HPDE6-E6E7 (cell line): ENCODE measurements around the gene INPP5A.
A peak's percentile ranks its signal among the peaks of the same experiment; 100 is the strongest.

Source experiments
- DNase-seq: peaks from one replicate; pipeline ENCODE4 v3.0.0; 2011; ENCODE audit warnings: missing footprints; ENCODE audit errors: extremely low spot score

Gene INPP5A

DNA sequence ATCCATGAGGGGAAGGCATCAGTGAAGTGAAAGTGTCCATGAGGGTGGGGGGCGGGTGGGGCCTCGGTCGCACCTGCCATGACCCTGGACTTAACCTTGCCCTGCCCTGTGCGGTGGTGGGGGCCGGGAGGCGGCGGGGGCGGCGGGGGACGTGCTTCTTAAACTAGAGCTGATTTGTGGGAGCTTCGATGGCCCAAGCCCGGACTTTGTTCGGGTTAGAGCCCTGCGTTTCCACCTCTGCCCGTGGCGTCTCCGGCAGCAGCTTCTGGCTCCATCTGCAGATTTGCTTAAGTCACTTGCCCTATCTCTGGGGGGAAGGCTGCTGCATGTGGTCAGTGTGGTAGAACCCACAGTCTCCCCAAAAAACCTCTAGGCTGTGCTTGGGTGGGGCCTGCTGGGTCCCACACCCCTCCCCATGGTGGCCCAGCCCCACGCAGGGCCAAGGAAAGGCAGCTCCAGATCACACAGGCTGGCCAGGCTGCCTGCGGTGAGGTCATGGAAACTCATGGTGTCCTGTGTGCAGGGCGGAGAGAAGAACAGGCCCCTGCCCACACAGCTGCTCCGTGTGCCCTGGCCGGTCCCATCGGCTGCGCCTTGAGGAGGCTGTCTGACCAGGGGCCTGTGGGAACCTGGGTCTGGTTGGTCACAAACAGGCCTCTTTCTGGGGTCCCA lies 93.2 kb downstream of the INPP5A start:
- DNase-seq, result no peak

DNA sequence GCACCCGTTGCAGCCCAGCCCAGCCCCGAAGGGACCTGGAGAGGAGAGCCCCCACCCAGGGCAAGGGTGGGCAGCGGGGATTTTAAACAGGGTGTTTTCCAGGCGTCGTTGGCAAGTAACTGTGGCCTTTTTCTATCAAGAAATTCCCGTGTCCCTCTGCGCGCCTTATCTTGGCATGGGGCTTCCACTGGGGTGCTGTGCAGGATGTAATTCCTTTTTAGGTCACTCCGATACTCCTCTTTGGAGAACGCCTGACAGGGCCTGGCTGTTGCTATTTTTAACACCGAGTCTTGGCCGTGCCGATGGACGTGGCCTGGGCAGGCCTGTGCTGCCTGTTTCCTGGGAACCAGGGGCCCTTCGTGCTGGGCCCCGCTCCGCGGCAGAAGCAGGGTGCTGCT lies 93.8 kb downstream of the INPP5A start:
- DNase-seq, result no peak

DNA sequence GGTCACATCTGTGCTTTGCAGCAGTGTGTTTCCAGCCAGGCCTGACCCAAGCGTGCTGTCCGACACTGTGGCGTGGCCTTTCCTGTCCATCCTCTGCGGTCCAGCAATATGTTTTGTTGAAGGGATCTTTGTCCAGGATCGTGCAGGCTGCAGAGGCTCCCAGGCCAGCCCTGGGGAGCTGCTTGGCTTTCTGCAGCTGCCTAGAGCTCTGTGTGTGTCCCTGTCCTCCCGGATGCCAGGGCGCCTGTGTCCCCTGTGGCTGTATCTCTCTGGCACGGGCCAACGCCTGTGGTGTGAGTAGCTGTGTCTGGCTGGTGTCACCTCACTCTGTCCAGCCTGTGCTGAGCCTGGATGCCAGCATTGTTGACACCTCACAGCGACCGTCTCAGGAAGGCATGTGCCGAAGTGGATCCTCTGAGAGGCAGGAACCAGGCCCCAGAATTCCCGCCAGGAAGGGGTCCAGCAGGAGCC lies 94.5 kb downstream of the INPP5A start:
- no peak for DNase-seq

DNA sequence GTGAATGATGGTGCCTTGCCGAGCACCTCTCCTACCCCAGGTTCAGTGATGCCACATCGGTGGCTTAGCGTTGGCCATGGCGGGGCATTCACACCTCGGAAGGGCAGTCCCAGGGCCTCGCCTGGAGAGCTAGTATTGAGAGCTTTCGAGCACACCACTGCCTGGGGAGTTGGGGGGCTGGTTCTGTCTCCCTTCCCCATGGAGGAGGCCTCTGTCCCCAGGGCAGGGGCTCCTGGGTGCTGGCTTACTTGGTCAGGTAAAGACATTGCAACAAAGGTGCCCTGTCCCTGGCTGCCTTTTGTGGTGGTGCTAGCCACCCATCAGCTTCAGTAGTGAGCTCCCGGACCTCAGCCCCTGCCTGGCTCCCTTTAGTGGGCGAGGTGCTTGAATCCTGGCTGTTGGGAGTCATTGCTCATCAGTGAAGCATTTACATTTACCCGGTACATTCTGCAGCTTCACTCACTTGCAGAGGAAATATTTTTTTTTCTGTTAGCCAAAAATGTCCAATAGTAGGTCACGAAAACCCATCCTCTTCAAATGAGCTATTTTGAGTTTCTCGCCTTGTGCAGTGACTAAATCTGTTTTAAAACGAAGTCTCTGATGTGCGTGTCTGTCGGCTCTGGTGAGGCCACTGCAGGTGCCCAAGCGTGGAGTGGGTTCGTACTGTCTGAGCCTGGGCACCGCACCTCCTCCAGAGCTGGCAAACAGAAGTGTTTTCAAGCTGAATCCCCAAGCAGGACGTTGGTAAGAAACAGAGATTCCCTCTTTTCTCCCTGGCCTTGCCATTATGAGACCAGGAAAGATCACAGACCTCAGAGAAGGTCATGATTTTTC lies 95.5 kb downstream of the INPP5A start:
- no peak for DNase-seq

DNA sequence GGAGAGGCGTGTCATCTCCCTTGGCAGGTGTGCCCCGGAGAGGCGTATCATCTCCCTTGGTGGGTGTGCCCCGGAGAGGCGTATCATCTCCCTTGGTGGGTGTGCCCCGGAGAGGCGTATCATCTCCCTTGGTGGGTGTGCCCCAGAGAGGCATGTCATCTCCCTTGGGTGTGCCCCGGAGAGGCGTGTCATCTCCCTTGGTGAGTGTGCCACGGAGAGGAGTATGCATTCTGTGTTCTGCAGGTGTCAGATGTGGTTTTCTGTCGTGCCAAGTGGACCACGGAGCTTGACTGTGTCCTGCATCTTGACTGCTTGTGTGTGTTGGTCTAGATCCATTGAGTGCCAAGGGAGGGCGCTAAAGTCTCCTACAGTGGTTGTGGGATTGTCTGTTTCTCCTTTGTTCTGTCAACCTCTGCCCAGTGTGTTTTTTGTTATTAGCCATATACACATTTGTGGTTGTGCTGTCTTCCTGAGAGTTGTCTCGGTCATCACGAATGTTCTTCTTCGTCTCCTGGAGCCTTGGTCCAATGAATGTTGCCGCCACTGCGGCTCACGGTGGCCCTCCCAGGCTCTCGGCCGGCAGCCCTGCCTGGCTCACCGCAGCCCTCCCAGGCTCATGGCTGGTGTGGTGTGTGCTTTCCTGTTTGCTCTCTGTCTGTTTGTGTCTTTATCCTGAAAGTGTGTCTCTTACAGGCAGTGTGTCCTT lies 96.8 kb downstream of the INPP5A start:
- no peak for DNase-seq

DNA sequence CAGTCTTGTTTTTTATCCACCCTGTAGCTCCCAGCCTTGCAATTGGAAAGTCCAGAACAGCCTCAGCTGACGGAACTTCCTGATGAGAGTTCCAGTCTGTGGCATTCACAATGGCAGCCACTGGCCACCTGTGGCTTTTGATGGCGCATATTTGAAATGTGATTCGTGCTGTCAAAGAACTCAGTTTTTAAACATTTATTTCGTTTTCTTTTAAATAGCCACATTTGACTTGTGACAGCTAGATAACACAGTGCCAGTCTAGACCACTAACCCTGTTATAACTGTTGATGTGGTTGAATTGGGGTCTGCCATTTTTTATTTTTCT lies 97.3 kb downstream of the INPP5A start:
- no peak for DNase-seq

DNA sequence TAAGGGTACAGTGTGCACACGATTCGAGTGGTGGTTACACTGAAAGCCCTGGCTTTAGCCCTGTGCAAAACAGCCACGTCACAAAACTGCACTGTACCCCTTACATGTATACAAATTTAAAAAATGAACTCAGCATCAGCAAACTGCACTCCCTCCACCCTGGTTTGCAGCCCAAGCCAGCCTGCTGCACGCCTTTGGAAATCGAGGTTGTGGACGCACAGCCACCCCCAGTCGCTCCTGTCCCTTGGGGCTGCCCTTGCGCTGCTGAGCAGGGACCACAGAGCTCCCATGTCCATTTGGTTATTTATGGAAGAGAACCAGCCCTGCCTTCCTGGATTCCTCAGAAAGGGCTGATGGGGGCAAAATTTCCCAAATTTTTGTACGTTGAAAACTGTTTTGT lies 98.8 kb downstream of the INPP5A start:
- DNase-seq, result no peak

DNA sequence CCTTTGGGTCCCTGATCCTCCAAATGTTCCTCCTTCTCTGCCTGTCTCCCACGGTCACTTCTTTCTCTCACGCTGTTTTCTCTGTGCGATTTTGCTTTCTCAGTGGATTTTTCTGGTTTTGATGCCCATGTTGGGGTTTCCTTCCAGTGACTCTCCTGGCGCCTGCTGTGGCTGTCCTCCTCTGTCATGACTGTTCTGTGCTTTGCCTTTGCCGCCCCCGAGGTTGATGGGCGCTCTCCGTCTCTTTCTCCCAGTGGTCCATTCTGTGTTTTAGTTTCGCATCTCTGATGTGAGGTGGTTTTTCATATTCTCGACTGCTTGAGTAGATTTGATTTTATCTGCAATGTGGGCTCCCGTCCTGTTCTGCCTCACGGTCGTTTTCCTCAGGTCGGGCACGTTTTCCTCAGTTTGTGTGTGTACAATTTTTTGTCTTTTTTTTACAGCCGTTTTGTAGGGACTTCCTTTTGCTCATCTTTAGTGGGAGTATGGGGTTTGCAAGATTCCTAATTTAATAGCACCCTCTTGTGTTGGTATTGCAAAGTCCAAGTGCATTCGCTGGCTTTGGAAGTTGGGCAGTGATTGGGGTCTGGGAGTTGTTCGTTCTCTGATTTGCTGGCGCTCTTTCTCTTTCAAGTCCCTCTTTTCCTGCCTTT lies 100.0 kb downstream of the INPP5A start:
- DNase-seq, result peak; percentile 63

DNA sequence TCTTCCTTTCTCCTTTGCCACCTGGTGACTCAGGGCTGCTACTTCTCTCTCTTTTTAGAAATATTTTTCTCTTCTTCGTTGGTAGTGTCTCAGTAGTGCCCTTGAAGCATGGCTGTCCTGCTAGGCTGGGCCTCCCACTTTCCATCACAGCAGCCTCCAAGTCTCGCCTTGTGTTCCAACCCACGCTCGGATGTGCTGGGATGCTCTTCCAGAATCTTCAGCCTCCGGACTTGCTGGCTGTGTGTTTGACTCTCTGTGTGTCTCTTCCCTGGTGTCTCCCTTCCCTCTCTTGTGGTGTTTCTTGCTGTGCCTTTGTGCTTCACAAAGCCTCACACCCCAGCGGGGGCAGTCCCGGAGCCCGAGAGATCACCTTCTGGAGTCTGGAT lies 100.5 kb downstream of the INPP5A start:
- DNase-seq, result no peak

DNA sequence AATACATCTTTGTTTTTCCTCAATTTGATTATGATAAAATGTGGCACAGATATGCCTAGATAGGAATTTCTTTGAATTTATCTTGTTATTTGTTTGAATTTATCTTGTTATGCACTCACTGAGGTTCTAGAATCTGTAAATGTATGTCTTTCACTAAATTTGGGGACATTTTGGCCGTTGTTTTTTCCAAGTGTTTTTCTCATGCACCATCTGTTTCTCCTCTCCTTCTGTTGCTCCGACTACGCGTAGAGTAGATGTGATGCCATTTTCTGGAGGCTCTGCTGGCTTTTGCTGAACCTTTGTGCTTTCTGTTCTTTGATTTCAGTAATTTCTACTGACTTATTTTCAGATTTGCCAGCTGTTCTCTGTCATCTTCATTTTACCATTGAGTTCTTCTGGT lies 101.9 kb downstream of the INPP5A start:
- no peak for DNase-seq

DNA sequence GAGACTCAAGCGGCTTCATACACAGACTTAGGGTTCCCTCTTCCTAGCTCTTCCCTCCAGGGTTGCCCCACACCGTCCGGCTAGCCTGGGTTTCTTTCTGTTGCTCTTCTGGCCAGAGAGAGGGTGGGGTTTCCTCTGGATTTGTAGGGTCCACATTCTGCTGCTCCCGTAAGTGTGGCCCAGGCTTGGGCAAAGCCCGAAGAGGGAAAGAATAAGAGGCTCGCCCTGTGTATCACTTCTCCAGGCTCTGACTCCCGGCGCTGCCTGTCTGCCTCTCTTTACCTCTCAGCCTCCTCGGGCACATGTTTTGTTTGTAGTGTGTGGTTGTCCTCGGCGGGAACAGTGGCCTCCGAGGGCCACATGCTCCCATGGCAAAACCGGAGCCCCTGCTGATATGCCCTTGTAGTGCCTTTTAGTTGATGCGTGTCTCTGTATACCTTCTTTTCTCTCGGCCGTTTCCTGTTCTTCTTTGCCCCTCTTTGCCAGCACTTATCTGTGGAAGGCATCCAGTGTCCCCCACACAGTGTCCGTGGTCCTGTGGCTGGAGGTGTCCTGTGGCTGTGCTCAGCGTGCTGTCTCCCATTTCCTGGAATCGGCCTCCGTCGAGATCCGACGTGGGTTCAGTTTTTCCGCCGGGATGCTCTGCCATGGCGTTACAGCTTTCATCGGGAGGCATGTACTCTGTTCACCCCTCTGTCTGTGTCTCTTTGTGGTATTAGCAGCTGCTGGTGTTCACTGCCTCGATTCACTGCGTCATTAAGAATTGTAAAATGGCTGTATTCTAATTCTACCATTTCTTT lies 102.9 kb downstream of the INPP5A start:
- no peak for DNase-seq

DNA sequence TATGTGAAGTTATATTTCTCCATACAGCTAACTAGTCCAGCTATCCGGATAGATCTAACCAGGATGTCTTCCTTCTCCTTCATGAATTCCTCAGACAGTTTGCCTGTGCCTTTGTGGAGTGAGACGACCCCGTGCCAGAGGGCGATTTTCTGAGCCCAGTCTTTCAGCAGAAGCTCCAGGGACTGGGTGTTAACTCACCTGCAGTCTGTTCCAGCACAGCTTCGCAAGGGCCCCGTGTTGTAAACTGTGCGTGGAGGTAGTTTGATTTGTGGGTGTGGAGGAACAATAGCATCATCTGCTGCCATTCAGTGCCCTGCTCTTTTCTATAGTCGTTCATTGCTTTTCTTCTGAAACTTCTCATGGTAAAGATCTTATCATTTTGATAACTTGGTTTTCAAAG lies 103.8 kb downstream of the INPP5A start:
- DNase-seq, result no peak

DNA sequence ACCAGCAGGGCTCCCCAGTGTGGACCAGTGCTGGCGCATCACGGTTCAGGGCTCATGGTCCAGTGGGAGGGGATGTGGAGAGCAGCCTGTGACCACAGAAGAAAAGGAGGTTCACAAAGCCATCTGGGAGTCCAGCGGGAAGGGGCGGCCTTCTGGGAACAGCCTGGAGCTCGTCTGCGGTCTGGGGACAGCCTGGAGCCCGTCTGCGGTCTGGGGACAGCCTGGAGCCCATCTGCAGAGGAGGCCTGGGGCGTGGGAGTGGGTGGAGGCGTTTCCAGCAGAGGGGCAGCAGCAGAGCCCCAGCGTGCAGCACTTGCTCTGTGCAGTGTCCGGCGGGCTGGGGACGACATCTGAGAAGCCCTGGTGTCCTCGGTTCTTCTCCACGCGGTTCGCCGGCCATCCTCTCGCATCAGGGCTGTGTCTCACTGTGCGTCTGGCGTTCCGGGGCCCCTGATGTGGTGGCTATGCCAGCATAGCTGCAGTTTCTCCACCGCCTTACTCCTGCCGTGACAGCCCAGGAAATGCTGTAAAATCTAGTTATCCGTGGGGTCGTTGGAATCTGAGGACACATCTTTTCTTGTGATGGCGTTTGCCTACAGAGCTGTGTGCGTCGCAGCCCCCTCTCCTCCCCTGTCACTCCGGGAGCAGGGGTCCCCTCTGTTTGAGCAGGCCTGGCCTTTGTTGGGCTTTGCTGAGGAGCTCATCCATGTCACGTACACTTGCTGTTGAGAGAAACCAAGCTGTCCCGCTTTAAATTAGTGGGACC lies 104.6 kb downstream of the INPP5A start:
- no peak for DNase-seq

DNA sequence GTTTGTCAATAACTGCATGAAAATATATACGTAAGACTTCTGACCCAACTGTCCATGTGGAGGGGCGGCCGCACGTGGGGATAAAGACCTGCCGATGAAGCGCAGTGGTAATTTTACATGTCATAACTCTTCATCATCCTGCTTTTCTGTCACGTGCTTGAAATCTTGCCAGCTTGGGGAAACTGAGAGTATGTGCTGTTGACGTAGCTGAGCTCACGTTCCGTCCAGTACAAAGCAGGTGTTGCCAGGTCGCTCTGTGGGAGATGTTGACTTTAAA lies 105.1 kb downstream of the INPP5A start:
- no peak for DNase-seq

DNA sequence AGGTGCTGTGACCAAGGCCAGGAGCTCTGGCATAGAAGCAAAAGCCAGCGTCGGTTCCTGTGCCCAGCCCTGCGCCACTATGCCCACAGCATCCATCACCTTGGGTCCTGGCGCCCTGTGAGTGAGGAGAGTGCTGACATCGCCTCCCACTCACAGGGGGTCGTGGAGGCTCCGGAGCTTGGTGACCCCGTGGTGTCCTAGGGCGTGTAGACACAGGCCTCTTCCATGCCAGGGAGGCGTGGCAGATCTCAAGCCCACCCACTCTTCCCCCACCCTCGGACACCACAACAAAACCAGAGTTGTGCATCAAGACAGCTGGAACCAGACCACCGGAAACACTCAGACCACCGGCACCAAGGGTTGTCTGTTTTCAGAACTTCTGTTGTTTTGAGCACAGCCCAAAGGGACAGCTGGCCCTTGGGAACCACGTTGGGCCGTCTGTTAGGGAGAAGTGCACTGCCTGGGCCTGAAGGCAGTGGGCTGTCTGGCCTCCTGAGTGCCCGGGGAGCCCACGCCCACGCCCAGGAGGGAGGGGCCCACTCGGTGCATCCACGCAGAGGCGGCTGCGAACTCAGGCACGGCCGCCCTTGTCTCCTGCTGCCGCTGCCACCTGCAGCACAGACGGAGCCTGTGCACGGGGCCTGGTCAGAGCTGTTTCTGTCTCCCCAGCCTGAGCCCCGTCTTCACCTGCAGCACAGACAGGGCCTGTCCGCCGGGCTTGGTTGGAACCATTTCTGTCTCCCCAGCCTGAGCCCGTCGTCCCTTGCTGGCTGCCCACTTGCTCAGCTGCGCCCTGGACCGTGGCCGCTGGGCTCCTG lies 106.3 kb downstream of the INPP5A start:
- DNase-seq, result no peak

DNA sequence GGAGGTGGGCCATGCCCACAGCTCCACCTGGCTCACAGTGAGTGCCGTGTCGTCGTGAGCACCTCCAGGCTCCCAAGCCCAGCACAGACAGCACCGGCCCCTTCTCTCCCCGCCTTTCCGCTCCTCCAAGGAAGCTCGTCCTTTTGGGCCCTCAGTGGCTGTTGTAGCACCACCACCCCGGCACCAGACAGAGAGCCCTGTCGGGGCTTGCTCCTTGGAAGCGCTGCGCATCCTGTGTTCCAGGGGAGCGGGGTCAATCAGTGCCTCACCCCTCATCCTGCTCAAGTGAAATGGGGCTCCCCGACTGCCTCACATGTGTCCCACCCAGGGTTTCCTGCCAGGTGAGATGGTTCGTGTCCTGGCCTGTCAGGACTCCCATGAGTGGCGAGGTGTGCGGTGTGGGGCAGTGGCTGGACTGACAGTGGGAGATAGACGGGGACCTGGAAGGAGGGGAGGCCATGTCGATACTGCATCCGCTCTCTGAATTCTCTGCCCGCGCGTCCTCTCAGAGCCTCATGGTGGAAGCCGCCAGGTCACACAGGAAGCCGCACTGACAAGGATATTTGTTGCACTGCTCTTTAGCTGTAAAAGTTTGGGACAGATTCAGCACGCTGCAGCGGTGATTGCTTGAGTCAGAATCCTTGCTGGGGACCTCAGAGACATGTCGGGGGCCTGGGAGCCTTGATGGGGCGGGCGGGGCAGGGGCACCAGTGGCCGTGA lies 107.1 kb downstream of the INPP5A start:
- no peak for DNase-seq

DNA sequence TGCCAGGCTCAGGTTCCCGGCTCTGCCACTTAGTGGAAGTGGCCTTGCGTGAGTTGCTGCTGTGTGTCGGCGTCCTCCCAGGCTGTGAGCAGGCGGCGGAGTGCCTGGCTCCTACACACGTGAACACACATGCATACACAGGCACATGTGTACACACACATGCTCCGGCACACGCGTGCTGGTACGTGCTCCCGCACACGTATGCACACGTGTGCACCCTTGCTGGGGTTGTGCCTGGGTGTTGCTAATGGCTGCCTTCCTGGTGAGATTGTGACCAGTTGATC lies 107.6 kb downstream of the INPP5A start:
- DNase-seq, result no peak

DNA sequence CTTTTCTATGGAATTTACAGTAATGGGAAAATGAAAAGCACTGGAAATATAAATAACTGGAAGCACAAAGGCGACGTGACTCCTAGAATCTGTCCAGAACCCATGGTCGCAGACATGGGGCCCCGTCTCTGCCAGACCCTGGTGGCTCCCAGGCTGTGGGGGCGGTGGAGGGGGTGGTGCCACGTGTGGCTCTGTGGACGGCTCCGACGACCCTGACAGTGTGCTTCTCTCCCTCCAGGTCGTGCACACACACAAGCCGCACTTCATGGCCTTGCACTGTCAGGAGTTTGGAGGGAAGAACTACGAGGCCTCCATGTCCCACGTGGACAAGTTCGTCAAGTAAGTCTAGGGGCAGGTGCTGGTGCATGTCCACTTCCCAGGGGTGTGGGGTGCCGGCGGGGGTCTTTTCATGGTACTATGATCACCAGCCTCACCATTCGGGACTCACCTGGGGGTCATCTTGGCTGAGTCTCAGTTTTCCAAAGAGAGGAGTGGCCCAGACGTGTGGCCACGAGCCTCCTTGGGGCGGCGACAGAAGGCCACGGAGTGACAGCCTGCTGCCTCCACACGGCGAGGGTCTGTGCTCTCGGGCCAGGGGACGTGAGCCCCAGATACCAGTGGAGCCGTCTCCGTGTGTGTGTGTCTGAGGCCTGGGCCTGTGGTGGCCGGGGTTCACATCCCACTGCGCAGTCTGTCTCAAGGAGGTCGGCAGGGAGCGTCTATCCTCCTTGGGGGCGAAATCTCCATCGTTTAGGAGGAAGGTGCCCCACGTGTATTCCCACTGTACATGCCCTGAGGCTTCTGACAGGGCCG lies 108.2 kb downstream of the INPP5A start:
- no peak for DNase-seq
